GM19238 (cell line): ENCODE results near the gene TMEM252.

Source experiments
- DNase-seq: peaks from one replicate; pipeline ENCODE4 v3.0.0; 2011; ENCODE audit warnings: low spot score; ENCODE audit not compliant: insufficient read length

TMEM252 gene

GRCh38 chr9:68545033-68545705 lies 4.5 kb upstream of the TMEM252 start:
- DNase-seq, result no peak

- no peak for DNase-seq
Measured at GRCh38 chr9:68541568-68541967, 885 bp upstream of the TMEM252 start.

GRCh38 chr9:68538200-68538599 lies 2.5 kb downstream of the TMEM252 start:
- DNase-seq, result no peak

GRCh38 chr9:68537616-68537880 lies 3.1 kb downstream of the TMEM252 start:
- no peak for DNase-seq

GRCh38 chr9:68536876-68537615 lies 3.6 kb downstream of the TMEM252 start:
- DNase-seq, result no peak

GRCh38 chr9:68533678-68534077 lies 7.0 kb downstream of the TMEM252 start:
- no peak for DNase-seq

- DNase-seq, result no peak
Measured at GRCh38 chr9:68532131-68532530, 8.6 kb downstream of the TMEM252 start.

- DNase-seq, result no peak
Measured at GRCh38 chr9:68530618-68531017, 10.1 kb downstream of the TMEM252 start.

- no peak for DNase-seq
Measured at GRCh38 chr9:68523367-68523936, 17.2 kb downstream of the TMEM252 start.

GRCh38 chr9:68522954-68523353 lies 17.7 kb downstream of the TMEM252 start:
- no peak for DNase-seq

- DNase-seq, result no peak
Measured at GRCh38 chr9:68522131-68522530, 18.6 kb downstream of the TMEM252 start.

- no peak for DNase-seq
Measured at GRCh38 chr9:68515326-68516017, 25.2 kb downstream of the TMEM252 start.

- DNase-seq, result no peak
Measured at GRCh38 chr9:68513981-68514380, 26.7 kb downstream of the TMEM252 start.

- no peak for DNase-seq
Measured at GRCh38 chr9:68513385-68513784, 27.3 kb downstream of the TMEM252 start.

GRCh38 chr9:68509689-68510088 lies 31.0 kb downstream of the TMEM252 start:
- no peak for DNase-seq

- DNase-seq, result no peak
Measured at GRCh38 chr9:68508547-68508946, 32.1 kb downstream of the TMEM252 start.

GRCh38 chr9:68507806-68508145 lies 32.9 kb downstream of the TMEM252 start:
- DNase-seq, result no peak

GRCh38 chr9:68507130-68507805 lies 33.4 kb downstream of the TMEM252 start:
- DNase-seq, result no peak

GRCh38 chr9:68506551-68506950 lies 34.1 kb downstream of the TMEM252 start:
- no peak for DNase-seq

- no peak for DNase-seq
Measured at GRCh38 chr9:68505681-68506409, 34.8 kb downstream of the TMEM252 start.

GRCh38 chr9:68502279-68502678 lies 38.4 kb downstream of the TMEM252 start:
- no peak for DNase-seq
